ENCODE measurements around the gene AIMP2.
"Not testable (repeated sequence)": the region's sequence is repeated elsewhere in the genome, so short reads cannot be mapped to it uniquely, and the experiment has no call there.

DNA sequence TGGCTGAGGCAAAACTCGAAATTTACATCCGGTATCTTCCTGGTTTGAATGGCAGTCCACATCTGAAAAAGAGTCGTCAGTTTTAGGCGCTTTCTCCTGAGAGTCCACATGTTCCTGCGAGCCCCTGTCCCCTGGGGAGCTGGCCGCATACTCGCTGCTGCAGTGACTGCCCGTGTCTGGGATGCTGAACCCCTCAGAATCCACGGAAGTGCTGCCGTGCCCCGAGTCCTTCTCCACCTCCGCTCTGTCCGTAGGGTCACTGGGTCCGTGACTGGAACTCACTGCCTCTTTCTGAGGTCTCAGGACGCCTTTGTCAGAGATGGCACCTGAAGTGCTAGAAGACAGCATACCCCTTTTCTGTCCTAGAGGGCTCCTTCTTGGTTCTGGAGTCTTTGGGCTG is 22.0 kb upstream of the AIMP2 start:
- not testable (repeated sequence) for TF ChIP-seq EZH2 (IDR thresholded peaks at IDR 0.05; ENCODE audit: borderline replicate concordance, low read depth, low read length, severe bottlenecking)
- TF ChIP-seq, protein P1, sequence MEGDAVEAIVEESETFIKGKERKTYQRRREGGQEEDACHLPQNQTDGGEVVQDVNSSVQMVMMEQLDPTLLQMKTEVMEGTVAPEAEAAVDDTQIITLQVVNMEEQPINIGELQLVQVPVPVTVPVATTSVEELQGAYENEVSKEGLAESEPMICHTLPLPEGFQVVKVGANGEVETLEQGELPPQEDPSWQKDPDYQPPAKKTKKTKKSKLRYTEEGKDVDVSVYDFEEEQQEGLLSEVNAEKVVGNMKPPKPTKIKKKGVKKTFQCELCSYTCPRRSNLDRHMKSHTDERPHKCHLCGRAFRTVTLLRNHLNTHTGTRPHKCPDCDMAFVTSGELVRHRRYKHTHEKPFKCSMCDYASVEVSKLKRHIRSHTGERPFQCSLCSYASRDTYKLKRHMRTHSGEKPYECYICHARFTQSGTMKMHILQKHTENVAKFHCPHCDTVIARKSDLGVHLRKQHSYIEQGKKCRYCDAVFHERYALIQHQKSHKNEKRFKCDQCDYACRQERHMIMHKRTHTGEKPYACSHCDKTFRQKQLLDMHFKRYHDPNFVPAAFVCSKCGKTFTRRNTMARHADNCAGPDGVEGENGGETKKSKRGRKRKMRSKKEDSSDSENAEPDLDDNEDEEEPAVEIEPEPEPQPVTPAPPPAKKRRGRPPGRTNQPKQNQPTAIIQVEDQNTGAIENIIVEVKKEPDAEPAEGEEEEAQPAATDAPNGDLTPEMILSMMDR (IDR thresholded peaks at IDR 0.05; ENCODE audit: borderline replicate concordance, extremely low read depth, low read length, poor library complexity, severe bottlenecking), result not testable (repeated sequence)
